Coronary artery (tissue), 2 donors: ENCODE data around the gene FBXL5.

Experiments
- DNase-seq: peaks from one replicate; pipeline ENCODE4 v3.0.0-alpha.2; 2017; ENCODE audit warnings: low spot score
- H3K27ac ChIP-seq, 2 donors: fragments of 200-600 bp; sonication (generic); one replicate each; pipeline ENCODE4 v1.5.1; 2016 to 2019
- H3K4me3 ChIP-seq: fragments of 200-600 bp; sonication (generic); 2 replicates; pipeline ENCODE4 v1.5.1; 2016; ENCODE audit warnings: mild to moderate bottlenecking, moderate library complexity
- TF ChIP-seq, protein P1 (sequence below): fragments of 200-600 bp; sonication (generic); IDR thresholded peaks from one replicate; pipeline ENCODE4 v1.5.1; 2019; ENCODE audit warnings: antibody characterized with exemption

The FBXL5 gene

DNA sequence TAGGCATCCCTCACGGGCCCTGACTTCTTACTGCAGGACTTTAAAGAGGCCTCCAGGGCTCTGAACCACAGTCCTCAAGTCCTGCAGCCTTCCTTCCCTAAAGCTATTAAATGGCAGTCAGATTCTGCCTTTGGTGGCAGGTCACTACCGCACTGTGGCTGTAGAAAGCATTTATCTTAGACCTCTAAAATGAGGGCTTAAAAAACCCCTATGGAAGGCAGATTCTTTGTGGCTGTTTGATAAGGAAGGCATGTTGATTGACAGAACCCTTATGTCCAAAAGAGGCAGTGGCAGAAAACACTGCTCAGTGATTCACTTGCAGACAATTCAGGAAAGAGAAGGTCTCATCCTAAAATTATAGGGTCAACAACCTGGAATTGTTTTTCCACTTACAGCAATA, 79.2 kb downstream of the FBXL5 start:
- no peak overlapping the region for H3K27ac ChIP-seq
- no peak for DNase-seq
- TF ChIP-seq, protein P1, sequence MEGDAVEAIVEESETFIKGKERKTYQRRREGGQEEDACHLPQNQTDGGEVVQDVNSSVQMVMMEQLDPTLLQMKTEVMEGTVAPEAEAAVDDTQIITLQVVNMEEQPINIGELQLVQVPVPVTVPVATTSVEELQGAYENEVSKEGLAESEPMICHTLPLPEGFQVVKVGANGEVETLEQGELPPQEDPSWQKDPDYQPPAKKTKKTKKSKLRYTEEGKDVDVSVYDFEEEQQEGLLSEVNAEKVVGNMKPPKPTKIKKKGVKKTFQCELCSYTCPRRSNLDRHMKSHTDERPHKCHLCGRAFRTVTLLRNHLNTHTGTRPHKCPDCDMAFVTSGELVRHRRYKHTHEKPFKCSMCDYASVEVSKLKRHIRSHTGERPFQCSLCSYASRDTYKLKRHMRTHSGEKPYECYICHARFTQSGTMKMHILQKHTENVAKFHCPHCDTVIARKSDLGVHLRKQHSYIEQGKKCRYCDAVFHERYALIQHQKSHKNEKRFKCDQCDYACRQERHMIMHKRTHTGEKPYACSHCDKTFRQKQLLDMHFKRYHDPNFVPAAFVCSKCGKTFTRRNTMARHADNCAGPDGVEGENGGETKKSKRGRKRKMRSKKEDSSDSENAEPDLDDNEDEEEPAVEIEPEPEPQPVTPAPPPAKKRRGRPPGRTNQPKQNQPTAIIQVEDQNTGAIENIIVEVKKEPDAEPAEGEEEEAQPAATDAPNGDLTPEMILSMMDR: no peak
- no peak overlapping the region for H3K4me3 ChIP-seq

DNA sequence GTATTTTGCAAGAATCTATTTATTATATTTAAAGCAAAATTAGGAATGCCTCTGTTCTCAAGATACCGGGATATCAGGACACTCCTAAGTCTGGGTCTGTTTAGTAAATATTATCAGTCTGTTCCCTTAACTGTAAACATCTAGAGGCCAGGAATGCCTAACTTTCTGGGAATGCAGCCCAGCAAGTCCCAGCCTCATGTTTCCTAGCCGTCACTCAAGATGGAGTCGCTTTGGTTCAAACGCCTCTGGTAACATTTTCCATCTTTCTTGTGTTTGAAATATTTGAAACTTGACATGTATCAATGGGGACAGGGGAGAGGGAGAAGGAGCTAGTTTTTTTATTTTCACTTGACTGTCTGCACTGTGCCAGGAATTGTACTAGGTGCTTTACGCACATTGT, 85.4 kb downstream of the FBXL5 start:
- no peak for DNase-seq
- TF ChIP-seq, protein P1: no peak
- Histone ChIP-seq H3K4me3 (no peak overlapping the region), H3K27ac (no peak overlapping the region)

DNA sequence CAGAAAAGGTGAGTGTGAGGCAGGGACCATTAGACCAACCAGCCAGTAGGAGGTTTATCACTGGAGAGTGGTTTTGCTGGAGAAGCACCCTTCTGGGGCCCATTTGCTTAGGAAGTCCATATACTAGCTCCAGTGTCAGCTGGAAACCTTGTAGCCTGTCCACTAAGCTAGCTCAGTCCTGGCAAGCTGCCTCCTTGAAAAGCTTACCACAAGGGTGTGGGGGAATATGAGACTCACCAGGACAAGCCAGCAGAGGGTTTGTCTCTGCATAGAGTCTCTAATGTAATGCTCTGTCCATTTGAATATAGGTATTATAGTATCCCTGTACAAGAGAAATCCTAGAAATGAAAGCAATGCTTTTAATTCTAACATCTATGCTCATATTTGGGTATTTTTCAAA, 86.3 kb downstream of the FBXL5 start:
- H3K27ac ChIP-seq: no peak overlapping the region
- TF ChIP-seq, protein P1: no peak
- no peak for DNase-seq
- H3K4me3 ChIP-seq: no peak overlapping the region

DNA sequence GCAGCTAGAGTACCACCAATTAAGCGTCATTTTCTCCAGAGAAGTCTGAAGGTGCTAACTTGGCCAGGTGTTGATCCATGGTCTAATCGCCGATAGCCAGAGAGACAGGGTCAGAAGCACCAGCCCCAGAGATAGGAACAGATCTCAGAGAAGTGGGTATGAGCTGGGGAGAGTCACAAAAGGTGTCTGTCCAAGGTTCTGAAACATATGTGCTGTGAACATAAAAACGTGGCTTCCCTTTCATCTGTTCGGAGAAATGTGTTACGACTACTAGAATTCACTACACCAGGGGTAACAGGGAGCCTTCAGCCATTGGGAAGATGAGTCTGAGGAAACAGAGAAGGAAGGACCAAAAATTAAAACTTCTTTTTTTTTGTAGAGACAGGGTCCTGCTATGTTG, 91.3 kb downstream of the FBXL5 start:
- Histone ChIP-seq H3K4me3 (no peak overlapping the region), H3K27ac (no peak overlapping the region)
- DNase-seq: no peak
- TF ChIP-seq, protein P1: no peak

DNA sequence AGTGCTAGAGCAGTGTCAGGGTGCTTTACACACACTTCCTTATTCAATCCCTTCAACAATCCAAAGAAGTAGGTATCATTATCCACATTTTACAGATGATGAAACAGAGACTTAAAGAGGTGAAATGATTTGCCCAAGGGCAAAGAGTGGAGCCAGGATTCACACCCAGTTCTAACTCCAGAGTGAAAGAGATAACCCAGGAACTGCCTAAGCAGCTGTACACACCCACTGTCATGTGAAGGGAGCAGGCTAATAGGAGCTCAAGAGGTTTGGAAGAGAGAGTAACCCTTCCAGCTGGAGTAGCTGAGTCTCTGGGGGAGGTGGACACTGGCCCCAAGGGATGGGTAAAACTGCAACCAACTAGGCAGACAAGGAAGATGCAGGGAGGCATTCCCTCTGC, 92.5 kb downstream of the FBXL5 start:
- H3K27ac ChIP-seq: no peak overlapping the region

DNA sequence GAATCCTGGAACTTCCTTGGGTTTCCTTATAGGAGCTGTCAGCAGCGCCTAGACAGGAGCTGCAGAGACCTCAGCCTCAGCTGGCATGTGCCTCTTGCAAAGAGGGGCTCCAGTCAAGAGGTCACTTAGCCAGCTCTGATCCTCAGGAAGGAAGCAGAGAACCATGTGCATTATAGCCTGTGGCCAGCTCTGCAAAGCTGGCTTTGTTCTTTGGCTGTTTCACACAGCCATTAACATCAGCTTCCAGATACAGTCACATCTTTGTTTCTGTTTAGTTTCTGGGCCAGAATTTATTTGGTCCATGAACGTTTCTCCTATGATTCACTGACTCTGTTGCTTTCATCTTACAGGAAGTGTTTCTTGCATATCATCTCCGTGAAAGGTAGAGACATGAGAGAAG, 93.0 kb downstream of the FBXL5 start:
- no peak for DNase-seq
- no peak overlapping the region for H3K4me3 ChIP-seq
- TF ChIP-seq, protein P1: no peak
- no peak overlapping the region for H3K27ac ChIP-seq

More for the DNA sequence above, 92.5 kb downstream of the FBXL5 start:
- TF ChIP-seq, protein P1: no peak
- no peak overlapping the region for H3K4me3 ChIP-seq
- no peak for DNase-seq

DNA sequence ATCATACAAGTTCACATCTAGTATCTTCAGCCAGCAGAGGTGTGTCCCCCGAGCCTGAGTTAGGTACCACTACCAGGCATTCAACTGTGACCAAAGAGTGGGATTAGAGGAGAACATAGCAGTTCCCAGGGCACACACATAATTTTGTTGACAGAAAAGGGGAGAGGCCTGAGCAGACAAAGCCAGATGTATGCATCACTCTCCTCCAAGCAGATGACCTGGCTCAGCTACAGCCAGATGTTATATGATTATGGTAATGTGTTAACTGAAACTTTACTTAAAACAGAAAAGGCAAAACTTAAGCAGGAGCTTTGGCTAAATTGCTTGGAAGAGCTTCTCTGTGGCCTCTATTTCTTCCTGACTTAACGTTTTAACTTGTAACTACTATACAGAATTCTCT, 96.6 kb downstream of the FBXL5 start:
- no peak for DNase-seq
- no peak overlapping the region for H3K4me3 ChIP-seq
- TF ChIP-seq, protein P1: no peak
- no peak overlapping the region for H3K27ac ChIP-seq
